Hepatocyte (in vitro differentiated cells): ENCODE results near the gene SEC14L2. TPM values are rescaled to one million over a fixed set of nuclear protein-coding genes. Genes with fewer than 3 reads are reported as not detected.

ENCODE experiments used
- DNase-seq: peaks from one replicate; pipeline ENCODE4 v3.0.0-alpha.2; 2016; ENCODE audit warnings: low spot score
- H2AFZ ChIP-seq: fragments of 200-600 bp; sonication (generic); 2 replicates; pipeline ENCODE4 v1.6.0; 2016; ENCODE audit warnings: antibody characterized with exemption, mild to moderate bottlenecking
- H3K27ac ChIP-seq: fragments of 200-600 bp; sonication (generic); 2 replicates; pipeline ENCODE4 v1.5.1; 2016; ENCODE audit warnings: mild to moderate bottlenecking
- H3K27me3 ChIP-seq: fragments of 200-600 bp; sonication (generic); 2 replicates; pipeline ENCODE4 v1.6.1; 2016
- H3K36me3 ChIP-seq: fragments of 200-600 bp; sonication (generic); replicated peaks from 2 replicates; pipeline ENCODE4 v1.5.1; 2016; ENCODE audit warnings: low read depth; ENCODE audit not compliant: insufficient read depth
- H3K4me1 ChIP-seq: fragments of 200-600 bp; sonication (generic); 2 replicates; pipeline ENCODE4 v1.5.1; 2016; ENCODE audit warnings: mild to moderate bottlenecking, moderate library complexity; ENCODE audit not compliant: insufficient read depth
- H3K4me2 ChIP-seq: fragments of 200-600 bp; sonication (generic); 2 replicates; pipeline ENCODE4 v1.6.0; 2016
- H3K4me3 ChIP-seq: fragments of 200-600 bp; sonication (generic); 2 replicates; pipeline ENCODE4 v1.5.1; 2016; ENCODE audit warnings: mild to moderate bottlenecking
- H3K79me2 ChIP-seq: fragments of 200-600 bp; sonication (generic); 2 replicates; pipeline ENCODE4 v1.6.0; 2017; ENCODE audit warnings: mild to moderate bottlenecking
- H3K9me2 ChIP-seq: fragments of 200-600 bp; sonication (generic); replicated peaks from 2 replicates; pipeline ENCODE4 v1.6.0; 2017; ENCODE audit warnings: mild to moderate bottlenecking; ENCODE audit not compliant: insufficient read depth
- H3K9me3 ChIP-seq: fragments of 200-600 bp; sonication (generic); 2 replicates; pipeline ENCODE4 v1.5.1; 2016; ENCODE audit warnings: low read depth, mild to moderate bottlenecking
- H4K20me1 ChIP-seq: fragments of 200-600 bp; sonication (generic); 2 replicates; pipeline ENCODE4 v1.6.0; 2016; ENCODE audit warnings: mild to moderate bottlenecking; ENCODE audit not compliant: insufficient read depth, poor library complexity, severe bottlenecking
- EZH2 ChIP-seq: fragments of 200-600 bp; sonication (generic); IDR thresholded peaks from 2 replicates; pipeline ENCODE4 v1.6.1; 2016; ENCODE audit warnings: antibody characterized with exemption, mild to moderate bottlenecking, borderline replicate concordance
- EZH2phosphoT487 ChIP-seq: fragments of 200-600 bp; sonication (generic); IDR thresholded peaks from one replicate; pipeline ENCODE4 v1.6.1; 2018; ENCODE audit warnings: antibody characterized with exemption, mild to moderate bottlenecking, low read depth, moderate library complexity; ENCODE audit not compliant: unreplicated experiment, severe bottlenecking
- WGBS: methylation state at CpG from one replicate; pipeline ENCODE4 v1.1.6; 2016; ENCODE audit warnings: low lambda C conversion rate; ENCODE audit errors: missing lambda C conversion rate; 5-methylcytosine and 5-hydroxymethylcytosine counted together
- polyA plus RNA-seq: library from polyadenylated mRNA; unstranded; fragments of >200 nt; fragmentation: Nextera tagmentation; extraction: Ambion mirVana; gene quantifications from 2 replicates; pipeline ENCODE4 v1.2.1, GENCODE V29; 2016
- total RNA-seq: library from RNA; depleted of rRNA; stranded (reverse); fragments of >200 nt; gene quantifications from 2 replicates; pipeline ENCODE4 v1.2.3, GENCODE V29; 2014
- TF ChIP-seq, protein P1 (sequence below): fragments of 200-600 bp; sonication (generic); IDR thresholded peaks from 2 replicates; pipeline ENCODE4 v1.5.1; 2016; ENCODE audit warnings: antibody characterized with exemption, mild to moderate bottlenecking; ENCODE audit not compliant: poor library complexity

The SEC14L2 gene
- total and polyA plus RNA-seq, 2 experiments from 2014 or later = 9.9 to 10.9 TPM

DNA sequence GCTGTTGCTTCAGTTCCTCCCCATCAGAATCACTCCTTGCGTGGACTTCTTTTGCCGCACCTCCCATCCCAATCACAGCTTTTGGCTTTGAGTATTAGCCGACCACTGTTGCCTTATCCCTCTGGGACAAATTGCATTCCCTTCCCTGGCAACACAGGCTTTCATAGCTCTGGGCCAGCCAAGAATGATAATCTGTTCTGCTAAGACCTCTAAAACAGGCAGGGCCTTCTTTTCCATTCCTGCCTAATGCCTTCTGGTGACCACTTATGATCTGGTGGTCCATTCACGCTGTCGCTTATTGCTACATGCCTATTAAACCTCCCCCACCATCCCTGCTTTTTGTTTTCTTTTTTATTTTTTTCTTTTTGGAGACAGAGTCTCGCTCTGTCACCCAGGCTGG lies 9.6 kb downstream of the SEC14L2 start:
- H3K27me3 ChIP-seq = no peaks in the 10 kb centered on the region
- no peak overlapping the region for H2AFZ ChIP-seq
- H3K4me2 ChIP-seq = no peak overlapping the region
- TF ChIP-seq, protein P1, sequence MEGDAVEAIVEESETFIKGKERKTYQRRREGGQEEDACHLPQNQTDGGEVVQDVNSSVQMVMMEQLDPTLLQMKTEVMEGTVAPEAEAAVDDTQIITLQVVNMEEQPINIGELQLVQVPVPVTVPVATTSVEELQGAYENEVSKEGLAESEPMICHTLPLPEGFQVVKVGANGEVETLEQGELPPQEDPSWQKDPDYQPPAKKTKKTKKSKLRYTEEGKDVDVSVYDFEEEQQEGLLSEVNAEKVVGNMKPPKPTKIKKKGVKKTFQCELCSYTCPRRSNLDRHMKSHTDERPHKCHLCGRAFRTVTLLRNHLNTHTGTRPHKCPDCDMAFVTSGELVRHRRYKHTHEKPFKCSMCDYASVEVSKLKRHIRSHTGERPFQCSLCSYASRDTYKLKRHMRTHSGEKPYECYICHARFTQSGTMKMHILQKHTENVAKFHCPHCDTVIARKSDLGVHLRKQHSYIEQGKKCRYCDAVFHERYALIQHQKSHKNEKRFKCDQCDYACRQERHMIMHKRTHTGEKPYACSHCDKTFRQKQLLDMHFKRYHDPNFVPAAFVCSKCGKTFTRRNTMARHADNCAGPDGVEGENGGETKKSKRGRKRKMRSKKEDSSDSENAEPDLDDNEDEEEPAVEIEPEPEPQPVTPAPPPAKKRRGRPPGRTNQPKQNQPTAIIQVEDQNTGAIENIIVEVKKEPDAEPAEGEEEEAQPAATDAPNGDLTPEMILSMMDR = no peak
- no peak for TF ChIP-seq EZH2phosphoT487
- no peaks in the 10 kb centered on the region for H4K20me1 ChIP-seq
- no peaks in the 10 kb centered on the region for H3K9me3 ChIP-seq
- H3K4me1 ChIP-seq = no peaks in the 10 kb centered on the region
- H3K36me3 ChIP-seq = no peaks in the 10 kb centered on the region
- no peak overlapping the region for H3K27ac ChIP-seq
- no peak for DNase-seq
- no peaks in the 10 kb centered on the region for H3K9me2 ChIP-seq
- 97% methylated on average over 6 of the region's 6 CpGs for WGBS
- no peak overlapping the region for H3K4me3 ChIP-seq
- no peaks in the 10 kb centered on the region for H3K79me2 ChIP-seq

DNA sequence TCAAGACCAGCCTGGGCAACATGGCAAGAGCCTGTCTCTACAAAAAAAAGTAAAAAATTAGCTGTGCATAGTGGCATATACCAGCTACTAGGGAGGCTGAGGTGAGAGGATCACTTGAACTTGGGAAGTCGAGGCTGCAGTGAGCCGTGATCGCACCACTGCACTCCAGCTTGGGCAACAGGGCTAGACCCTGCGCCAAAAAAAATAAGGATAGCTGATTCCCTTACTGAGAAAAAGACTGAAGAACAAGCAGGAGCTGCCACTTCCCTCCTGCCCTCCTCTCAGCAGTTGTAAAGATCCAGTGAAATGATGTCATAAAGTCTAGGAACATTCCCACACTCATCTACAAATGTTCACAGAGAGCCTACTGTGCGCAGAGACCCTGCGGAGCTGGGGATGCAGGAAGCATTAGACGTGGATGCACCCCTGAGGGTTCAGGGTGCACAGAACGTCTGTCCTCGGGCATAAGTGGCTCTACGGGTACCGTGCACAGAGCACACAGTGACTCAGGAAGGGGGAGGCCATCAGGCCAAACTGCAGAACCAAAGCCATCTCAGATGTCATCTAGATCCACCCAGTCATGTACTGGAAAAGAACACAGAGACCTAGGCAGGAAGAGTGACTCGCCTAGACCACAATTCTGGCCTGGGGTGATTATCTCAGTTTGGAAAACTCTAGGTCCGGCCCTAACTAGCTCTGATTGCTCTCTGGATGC lies 11.7 kb downstream of the SEC14L2 start:
- no peaks in the 10 kb centered on the region for H3K9me2 ChIP-seq
- H3K79me2 ChIP-seq = no peaks in the 10 kb centered on the region
- no peaks in the 10 kb centered on the region for H3K36me3 ChIP-seq
- no peaks in the 10 kb centered on the region for H4K20me1 ChIP-seq
- H3K4me1 ChIP-seq = no peaks in the 10 kb centered on the region
- H3K27me3 ChIP-seq = no peaks in the 10 kb centered on the region
- no peaks in the 10 kb centered on the region for H3K9me3 ChIP-seq
- TF ChIP-seq, protein P1 = no peak
- TF ChIP-seq EZH2phosphoT487 (no peak), EZH2 (no peak)
- H3K4me3 ChIP-seq = no peak overlapping the region
- DNase-seq = no peak
- no peak overlapping the region for H2AFZ ChIP-seq
- 91% methylated on average over 13 of the region's 13 CpGs for WGBS
- no peak overlapping the region for H3K27ac ChIP-seq
- H3K4me2 ChIP-seq = no peak overlapping the region

DNA sequence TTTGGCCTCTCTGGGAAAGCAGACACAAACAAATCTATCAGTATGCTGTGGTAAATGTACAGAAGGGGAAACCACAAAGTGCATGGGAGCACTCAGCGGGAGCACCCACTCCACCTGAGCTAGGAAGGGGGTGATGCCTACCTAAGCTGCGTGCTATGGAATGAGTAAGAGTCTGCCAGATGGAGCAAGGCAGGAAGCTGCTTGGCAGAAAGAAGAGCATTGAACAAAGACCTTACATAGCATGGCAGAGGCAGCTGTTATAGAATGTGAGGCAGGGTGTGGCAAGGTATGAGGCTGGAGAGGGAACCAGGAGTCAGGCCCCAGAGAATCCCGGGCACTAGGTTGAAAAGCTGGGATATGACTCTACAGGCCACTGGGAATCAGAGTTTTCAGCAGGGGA lies 15.0 kb downstream of the SEC14L2 start:
- TF ChIP-seq, protein P1 = no peak
- TF ChIP-seq EZH2phosphoT487 (no peak), EZH2 (no peak)
- peaks cover 6% of the 10 kb centered on the region for H3K4me1 ChIP-seq
- WGBS = 86% methylated on average over 3 of the region's 3 CpGs
- no peaks in the 10 kb centered on the region for H3K9me2 ChIP-seq
- H3K79me2 ChIP-seq = no peaks in the 10 kb centered on the region
- H4K20me1 ChIP-seq = no peaks in the 10 kb centered on the region
- no peak overlapping the region for H2AFZ ChIP-seq
- H3K27ac ChIP-seq = no peak overlapping the region
- no peak for DNase-seq
- H3K27me3 ChIP-seq = no peaks in the 10 kb centered on the region
- no peak overlapping the region for H3K4me2 ChIP-seq
- no peak overlapping the region for H3K4me3 ChIP-seq
- no peaks in the 10 kb centered on the region for H3K9me3 ChIP-seq
- H3K36me3 ChIP-seq = no peaks in the 10 kb centered on the region
